Head of caudate nucleus (tissue), 42 donors: ENCODE measurements around the gene POTEJ.
"Not testable (repeated sequence)": the region's sequence is repeated elsewhere in the genome, so short reads cannot be mapped to it uniquely, and the experiment has no call there.

Experiments used
- DNase-seq, 42 donors: peaks; one replicate each; pipeline versions ENCODE4 v3.0.0 to v3.0.0-alpha.2; 2020 to 2021; ENCODE audit warnings: mixed read lengths in 7 of 42
- intact Hi-C: fragments of 100-400 bp; cut with DNase I; formaldehyde crosslinking; loops from one replicate; pipeline ENCODE4 v1.15.0; 2022

Gene POTEJ

GRCh38 chr2:130611140-130611539, at the start of gene POTEJ:
POTEJ (plus strand) TSS chr2:130611440; CDS start chr2:130611533, 93 bp downstream.
- intact Hi-C loops, DNase-seq: not testable (repeated sequence)

- DNase-seq, intact Hi-C loops: not testable (repeated sequence)
Observed at GRCh38 chr2:130566165-130566564, 45.1 kb upstream of the POTEJ start.

GRCh38 chr2:130571929-130572328, 39.3 kb upstream of the POTEJ start:
- intact Hi-C loops, DNase-seq: not testable (repeated sequence)

- peak in 6 of 42 donors; percentile 2 to 22 (median 10) for DNase-seq
- intact Hi-C loops = not testable (repeated sequence)
Observed at GRCh38 chr2:130574230-130574629, 37.0 kb upstream of the POTEJ start.

- DNase-seq, intact Hi-C loops: not testable (repeated sequence)
Observed at GRCh38 chr2:130576209-130576784, 34.9 kb upstream of the POTEJ start.

GRCh38 chr2:130577559-130577958, 33.7 kb upstream of the POTEJ start:
- DNase-seq, intact Hi-C loops: not testable (repeated sequence)

- DNase-seq = peak in 1 of 42 donors; percentile 1
- intact Hi-C loops = not testable (repeated sequence)
Observed at GRCh38 chr2:130579121-130579520, 32.1 kb upstream of the POTEJ start.

GRCh38 chr2:130581491-130581890, 29.7 kb upstream of the POTEJ start:
- DNase-seq = peak in 4 of 42 donors; percentile 2 to 10 (median 6)
- intact Hi-C loops = not testable (repeated sequence)

- intact Hi-C loops = not testable (repeated sequence)
- DNase-seq = peak in 1 of 42 donors; percentile 8
Observed at GRCh38 chr2:130582970-130583369, 28.3 kb upstream of the POTEJ start.

- peak in 4 of 42 donors; percentile 1 to 27 (median 16) for DNase-seq
- intact Hi-C loops = not testable (repeated sequence)
Observed at GRCh38 chr2:130583582-130583981, 27.7 kb upstream of the POTEJ start.

GRCh38 chr2:130584726-130585125, 26.5 kb upstream of the POTEJ start:
- DNase-seq = peak in 2 of 42 donors; percentile 4 to 7

GRCh38 chr2:130588688-130589458, 22.4 kb upstream of the POTEJ start:
- intact Hi-C loops = not testable (repeated sequence)
- DNase-seq = peak in 1 of 42 donors; percentile 22

More at GRCh38 chr2:130584726-130585125, 26.5 kb upstream of the POTEJ start:
- intact Hi-C loops = not testable (repeated sequence)

GRCh38 chr2:130590170-130590841, 20.9 kb upstream of the POTEJ start:
- intact Hi-C loops = not testable (repeated sequence)
- peak in 1 of 42 donors; percentile 2 for DNase-seq

GRCh38 chr2:130590842-130591359, 20.3 kb upstream of the POTEJ start:
- DNase-seq = peak in 6 of 42 donors; percentile 1 to 22 (median 7)
- intact Hi-C loops = not testable (repeated sequence)

GRCh38 chr2:130592791-130593414, 18.3 kb upstream of the POTEJ start:
- intact Hi-C loops = not testable (repeated sequence)

GRCh38 chr2:130594011-130594410, 17.2 kb upstream of the POTEJ start:
- intact Hi-C loops = not testable (repeated sequence)
- DNase-seq = peak in 2 of 42 donors; percentile 2 to 23

More at GRCh38 chr2:130592791-130593414, 18.3 kb upstream of the POTEJ start:
- peak in 2 of 42 donors; percentile 2 to 7 for DNase-seq

GRCh38 chr2:130596757-130597156, 14.5 kb upstream of the POTEJ start:
- intact Hi-C loops = not testable (repeated sequence)
- peak in 1 of 42 donors; percentile 11 for DNase-seq

GRCh38 chr2:130597994-130598393, 13.2 kb upstream of the POTEJ start:
- DNase-seq, intact Hi-C loops: not testable (repeated sequence)

- intact Hi-C loops = not testable (repeated sequence)
- peak in 4 of 42 donors; percentile 6 to 31 (median 20) for DNase-seq
Observed at GRCh38 chr2:130598463-130598862, 12.8 kb upstream of the POTEJ start.
